Tibial artery (tissue), 4 donors: ENCODE results near the gene ZNF436.

Experiments used
- DNase-seq, 2 donors: peaks; one replicate each; pipeline ENCODE4 v3.0.0-alpha.2; 2019
- H3K27ac ChIP-seq, 2 donors: fragments of 200-600 bp; sonication (generic) in 1 of 2; 1 replicate in 1 of 2; 2 replicates in 1 of 2; pipeline ENCODE4 v1.5.1; 2018 to 2019; ENCODE audit warnings: mild to moderate bottlenecking in 1 of 2
- H3K27me3 ChIP-seq, 2 donors: fragments of 200-600 bp; sonication (generic) in 1 of 2; one replicate each; pipeline versions ENCODE4 v1.5.1 to v1.6.0; 2016 to 2019
- H3K36me3 ChIP-seq, 3 donors: fragments of 200-600 bp; sonication (generic) in 2 of 3; one replicate each; pipeline ENCODE4 v1.5.1; 2016 to 2019; ENCODE audit warnings: mild to moderate bottlenecking in 2 of 3
- H3K4me1 ChIP-seq, 4 donors: fragments of 200-600 bp; sonication (generic) in 2 of 4; 1 replicate in 3 of 4; 2 replicates in 1 of 4; pipeline ENCODE4 v1.5.1; 2016 to 2019
- H3K4me3 ChIP-seq, 2 donors: fragments of 200-600 bp; sonication (generic) in 1 of 2; 1 replicate in 1 of 2; 2 replicates in 1 of 2; pipeline ENCODE4 v1.5.1; 2018 to 2019; ENCODE audit warnings: mild to moderate bottlenecking in 2 of 2
- H3K9me3 ChIP-seq, 3 donors: fragments of 200-600 bp; sonication (generic) in 1 of 3; one replicate each; pipeline ENCODE4 v1.5.1; 2016 to 2019
- CTCF ChIP-seq, 2 experiments: fragments of 200-600 bp in 1 of 2; fragments of 450-650 bp in 1 of 2; IDR thresholded peaks; one replicate each; pipeline ENCODE4 v1.5.1; 2017 to 2019; ENCODE audit warnings: antibody characterized with exemption in 2 of 2, mild to moderate bottlenecking in 1 of 2, moderate library complexity in 1 of 2
- intact Hi-C: fragments of 100-400 bp; cut with DNase I; formaldehyde crosslinking; loops from one replicate; pipeline ENCODE4 v1.15.0; 2023; ENCODE audit warnings: low total_unique reads

The ZNF436 gene

GRCh38 chr1:23341931-23342692 lies 27.5 kb downstream of the ZNF436 start:
- peak overlapping the region; percentile 95 to 98 for H3K27ac ChIP-seq
- intact Hi-C loops: loop anchor here (10.0 kb wide), 1 partner anchor 63 kb away; no protein-coding TSS in a partner anchor
- peaks cover 7 to 10% (median 9%) of the 10 kb centered on the region in 3 donors for H3K36me3 ChIP-seq
- peak overlapping the region; percentile 80 to 89 for H3K4me3 ChIP-seq
- no peak for DNase-seq
- H3K9me3 ChIP-seq: no peaks in the 10 kb centered on the region
- no peak for TF ChIP-seq CTCF (IDR thresholded peaks at IDR 0.05)
- H3K27me3 ChIP-seq: no peaks in the 10 kb centered on the region
- peaks cover 0 to 65% (median 38%) of the 10 kb centered on the region in 4 donors for H3K4me1 ChIP-seq

GRCh38 chr1:23339632-23340031 lies 30.0 kb downstream of the ZNF436 start:
- Histone ChIP-seq H3K4me3 (no peak overlapping the region), H3K27me3 (no peaks in the 10 kb centered on the region), H3K27ac (no peak overlapping the region), H3K36me3 (peaks cover 18 to 35% (median 30%) of the 10 kb centered on the region in 3 donors), H3K4me1 (peaks cover 0 to 61% (median 35%) of the 10 kb centered on the region in 4 donors), H3K9me3 (no peaks in the 10 kb centered on the region)
- no peak for DNase-seq
- intact Hi-C loops: loop anchor here (10.0 kb wide), 1 partner anchor 65 kb away; no protein-coding TSS in a partner anchor
- TF ChIP-seq CTCF (IDR thresholded peaks at IDR 0.05): no peak

GRCh38 chr1:23337869-23338268 lies 31.8 kb downstream of the ZNF436 start:
- Histone ChIP-seq H3K9me3 (no peaks in the 10 kb centered on the region), H3K27me3 (no peaks in the 10 kb centered on the region), H3K4me3 (no peak overlapping the region), H3K36me3 (peaks cover 34 to 49% (median 48%) of the 10 kb centered on the region in 3 donors), H3K27ac (no peak overlapping the region), H3K4me1 (peaks cover 0 to 58% (median 34%) of the 10 kb centered on the region in 4 donors)
- no peak for TF ChIP-seq CTCF (IDR thresholded peaks at IDR 0.05)
- no peak for DNase-seq
- intact Hi-C loops: no loop called here

DNA sequence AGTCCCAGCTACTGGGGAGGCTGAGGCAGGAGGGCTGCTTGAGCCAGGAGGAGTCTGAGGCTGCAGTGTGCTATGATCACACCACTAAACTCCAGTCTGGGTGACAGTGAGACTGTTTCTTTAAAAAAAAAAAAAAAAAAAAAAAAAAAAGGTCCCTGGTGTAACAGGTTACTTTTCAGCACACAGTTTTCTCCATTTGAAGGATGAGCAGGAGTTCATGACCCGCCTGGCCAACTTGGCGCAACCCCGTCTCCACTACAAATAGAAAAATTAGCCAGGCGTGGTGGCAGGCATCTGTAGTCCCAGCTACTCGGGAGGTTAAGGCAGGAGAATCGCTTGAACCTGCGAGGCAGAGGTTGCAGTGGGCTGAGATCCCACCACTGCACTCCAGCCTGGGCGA lies 37.9 kb downstream of the ZNF436 start:
- Histone ChIP-seq H3K36me3 (peaks cover 60 to 98% (median 70%) of the 10 kb centered on the region in 3 donors), H3K4me3 (no peak overlapping the region), H3K4me1 (no peaks in the 10 kb centered on the region), H3K27me3 (no peaks in the 10 kb centered on the region), H3K9me3 (no peaks in the 10 kb centered on the region), H3K27ac (no peak overlapping the region)
- TF ChIP-seq CTCF (IDR thresholded peaks at IDR 0.05): no peak
- DNase-seq: no peak
- intact Hi-C loops: no loop called here

GRCh38 chr1:23330846-23331245 lies 38.8 kb downstream of the ZNF436 start:
- H3K4me1 ChIP-seq: no peaks in the 10 kb centered on the region
- H3K4me3 ChIP-seq: no peak overlapping the region
- no peaks in the 10 kb centered on the region for H3K27me3 ChIP-seq
- no peak for TF ChIP-seq CTCF (IDR thresholded peaks at IDR 0.05)
- no peaks in the 10 kb centered on the region for H3K9me3 ChIP-seq
- intact Hi-C loops: no loop called here
- no peak overlapping the region for H3K27ac ChIP-seq
- no peak for DNase-seq
- H3K36me3 ChIP-seq: peaks cover 58 to 98% (median 74%) of the 10 kb centered on the region in 3 donors
